RPMI7951 (cell line): Measurements from ENCODE around the gene VARS2. TPM values are rescaled to one million over a fixed set of nuclear protein-coding genes. Genes with fewer than 3 reads are reported as not detected.
"Not testable (repeated sequence)": the region's sequence is repeated elsewhere in the genome, so short reads cannot be mapped to it uniquely, and the experiment has no call there.

Experiments used
- DNase-seq: peaks from one replicate; pipeline ENCODE4 v3.0.0-alpha.2; 2012; ENCODE audit warnings: low read depth
- total RNA-seq: library from RNA; depleted of rRNA; stranded (reverse); fragments of >200 nt; shearing (Covaris generic); gene quantifications from 2 replicates; pipeline ENCODE4 v1.2.3, GENCODE V29; 2014

VARS2 gene
- total RNA-seq, 1 experiment from 2014 or later: 9.5 TPM

DNA sequence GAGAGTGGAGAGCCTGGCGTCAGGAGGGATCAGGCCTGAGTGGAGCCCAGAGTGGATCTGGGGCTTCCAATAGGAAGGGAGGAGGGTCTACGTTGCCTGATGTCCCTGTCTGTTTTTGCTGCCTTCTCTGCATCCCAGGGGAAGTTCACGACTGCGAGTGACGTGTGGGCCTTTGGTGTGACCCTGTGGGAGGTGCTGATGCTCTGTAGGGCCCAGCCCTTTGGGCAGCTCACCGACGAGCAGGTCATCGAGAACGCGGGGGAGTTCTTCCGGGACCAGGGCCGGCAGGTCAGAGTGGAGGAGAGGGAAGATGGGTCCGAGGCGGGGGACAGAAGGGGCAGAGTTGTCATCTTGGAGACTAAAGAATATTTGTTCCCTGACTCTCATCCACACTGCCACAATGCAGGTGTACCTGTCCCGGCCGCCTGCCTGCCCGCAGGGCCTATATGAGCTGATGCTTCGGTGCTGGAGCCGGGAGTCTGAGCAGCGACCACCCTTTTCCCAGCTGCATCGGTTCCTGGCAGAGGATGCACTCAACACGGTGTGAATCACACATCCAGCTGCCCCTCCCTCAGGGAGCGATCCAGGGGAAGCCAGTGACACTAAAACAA is 15.2 kb upstream of the VARS2 start:
- no peak for DNase-seq

DNA sequence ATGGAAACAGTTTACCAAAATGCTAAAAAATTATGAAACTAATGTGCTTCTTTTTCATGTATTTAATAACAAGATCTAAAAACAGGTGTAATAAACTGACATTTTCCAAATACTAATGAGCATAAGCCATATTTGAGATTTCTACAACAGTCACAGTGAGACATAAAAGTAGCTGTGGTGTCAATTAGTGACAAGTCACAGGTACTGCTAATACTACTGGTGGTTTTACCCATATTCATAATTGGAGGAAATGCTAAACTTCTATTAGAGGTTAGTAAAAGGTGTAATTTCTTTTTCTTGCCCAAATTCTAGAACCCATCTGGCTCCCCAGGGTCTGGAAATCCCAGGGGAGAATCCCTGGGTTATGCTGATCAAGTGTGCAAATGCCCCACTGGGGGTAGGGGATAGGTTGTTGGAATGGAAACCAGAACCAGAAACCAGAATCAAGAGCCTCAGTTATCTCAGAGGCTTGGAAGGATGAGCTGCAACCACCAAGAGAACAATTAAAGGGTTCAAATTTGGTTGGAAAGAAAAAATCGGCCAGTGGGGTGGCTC is 13.1 kb upstream of the VARS2 start:
- DNase-seq: no peak

DNA sequence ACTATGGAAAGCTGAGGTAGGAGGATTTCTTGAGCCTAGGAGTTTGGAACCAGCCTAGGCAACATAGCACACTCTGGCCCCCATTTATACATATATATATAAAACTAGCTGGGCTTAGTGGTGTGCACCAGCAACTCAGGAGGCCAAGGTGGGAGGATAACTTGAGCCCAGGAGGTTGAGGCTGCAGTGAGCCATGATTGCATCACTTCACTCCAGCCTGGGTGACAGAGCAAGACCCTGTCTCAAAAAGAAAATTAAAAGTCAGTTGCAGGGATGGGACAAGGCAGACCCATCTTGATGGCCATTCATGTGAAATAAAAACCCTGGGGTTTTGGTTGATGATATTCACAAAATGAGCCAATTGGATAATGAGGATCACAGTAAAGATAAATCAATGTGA is 12.6 kb upstream of the VARS2 start:
- no peak for DNase-seq

DNA sequence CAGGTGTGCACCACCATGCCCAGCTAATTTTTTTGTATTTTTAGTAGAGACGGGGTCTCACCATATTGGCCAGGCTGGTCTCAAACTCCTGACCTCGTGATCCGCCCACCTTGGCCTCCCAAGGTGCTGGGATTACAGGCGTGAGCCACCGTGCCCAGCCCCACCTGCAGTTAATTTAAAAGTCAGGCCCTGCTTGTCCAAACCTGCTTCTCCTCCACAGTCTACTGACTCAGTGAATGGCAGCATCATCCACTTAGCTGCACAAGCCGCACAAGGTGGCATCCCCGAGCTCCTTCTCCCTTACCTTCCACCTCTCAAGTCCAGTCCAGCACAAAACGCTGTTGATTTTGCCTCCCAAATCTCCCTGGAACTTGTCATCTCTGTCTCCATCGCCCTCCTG is 11.8 kb upstream of the VARS2 start:
- DNase-seq: not testable (repeated sequence)

DNA sequence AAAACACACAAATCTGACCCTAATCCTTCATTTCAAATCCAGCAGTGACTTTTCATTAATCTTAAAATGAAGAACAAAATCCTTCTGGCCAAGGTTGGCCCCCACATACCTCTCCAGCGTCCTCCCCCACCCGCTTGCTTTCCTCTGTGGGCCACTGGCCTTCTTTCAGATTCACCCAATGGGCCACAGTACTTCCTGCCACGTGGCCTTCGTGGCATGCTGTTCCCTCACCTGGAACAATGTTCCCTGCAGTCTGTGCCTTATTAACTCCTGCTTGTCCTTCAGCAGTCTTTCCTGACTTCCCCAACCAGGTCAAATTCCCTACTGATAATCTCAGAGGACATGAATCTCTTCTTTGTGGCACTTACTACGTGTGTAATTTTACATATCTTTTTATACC is 11.3 kb upstream of the VARS2 start:
- no peak for DNase-seq

DNA sequence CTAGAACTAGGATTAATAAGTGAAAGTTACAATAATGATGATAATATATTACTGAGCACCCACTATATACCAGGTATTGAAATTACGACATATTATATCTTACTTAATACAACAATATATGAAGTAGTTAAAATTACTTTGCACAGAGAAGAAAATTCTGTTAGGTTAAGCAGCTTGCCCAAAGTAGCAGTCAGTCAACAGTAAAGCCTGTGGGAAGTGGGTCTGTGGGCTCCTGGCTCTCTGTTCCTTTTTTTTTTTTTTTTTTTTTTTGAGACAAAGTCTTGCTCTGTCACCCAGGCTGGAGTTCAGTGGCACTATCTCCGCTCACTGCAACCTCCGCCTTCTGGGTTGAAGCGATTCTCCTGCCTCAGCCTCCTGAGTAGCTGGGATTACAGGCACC is 10.8 kb upstream of the VARS2 start:
- DNase-seq: no peak

DNA sequence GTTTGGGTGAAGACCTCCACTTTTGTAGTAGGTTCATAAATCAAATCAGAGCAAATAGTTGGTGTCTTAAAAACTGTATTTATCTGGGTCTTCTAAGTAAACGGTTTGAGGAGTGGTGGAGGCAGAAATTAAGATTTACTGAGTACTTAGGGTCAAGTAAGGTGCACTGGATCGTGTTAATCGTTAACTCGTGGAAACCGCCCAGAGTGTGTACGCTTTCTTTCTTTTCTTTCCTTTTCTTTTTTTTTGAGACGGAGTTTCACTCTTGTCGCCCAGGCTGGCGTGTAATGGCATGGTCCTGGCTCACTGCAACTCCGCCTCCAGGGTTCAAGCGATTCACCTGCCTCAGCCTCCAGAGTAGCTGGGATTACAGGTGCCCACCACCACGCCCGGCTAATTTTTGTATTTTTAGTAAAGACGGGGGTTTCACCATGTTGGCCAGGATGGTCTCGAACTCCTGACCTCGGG is 6.7 kb upstream of the VARS2 start:
- DNase-seq: not testable (repeated sequence)

DNA sequence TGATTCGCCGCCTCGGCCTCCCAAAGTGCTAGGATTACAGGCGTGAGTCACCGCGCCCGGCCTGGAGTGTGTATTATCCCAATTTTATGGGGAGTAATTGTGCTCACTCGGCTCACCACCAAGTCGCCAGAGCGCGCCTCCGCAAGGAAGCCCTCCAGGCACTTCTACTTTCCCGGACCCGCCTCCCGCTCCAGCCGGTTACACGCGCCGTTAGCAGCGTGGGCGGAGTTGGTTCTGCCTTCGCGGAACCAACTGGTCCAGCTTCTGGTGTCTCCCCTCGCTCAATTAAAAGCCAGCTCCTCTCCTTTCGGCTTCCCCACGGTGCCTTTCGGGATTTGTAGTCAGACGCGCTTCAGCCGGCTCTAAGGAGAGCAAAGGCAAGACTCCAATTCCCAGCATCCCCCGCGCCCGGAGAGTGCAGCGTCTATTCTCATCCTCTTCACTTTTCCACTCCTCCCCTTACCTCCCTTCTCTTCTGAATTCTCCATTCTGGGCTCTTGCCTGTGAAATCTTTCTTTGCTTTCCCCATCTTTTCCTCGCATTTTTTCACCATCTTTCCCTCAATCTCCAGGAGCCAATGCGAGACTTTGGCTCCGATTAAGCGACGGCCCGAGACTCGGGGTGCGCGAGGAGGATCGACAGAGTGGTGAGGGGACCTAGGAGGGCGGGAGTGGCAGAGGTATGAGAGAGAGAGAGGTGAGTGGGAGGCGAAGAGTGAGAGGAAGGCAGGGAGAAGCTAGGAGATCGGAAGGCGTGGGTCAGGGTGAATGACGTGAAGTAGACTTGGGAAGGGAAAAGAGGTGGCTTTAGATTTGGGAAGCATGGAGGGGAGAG is 6.1 kb upstream of the VARS2 start, which contains the start of gene GTF2H4:
TSS of gene GTF2H4 (plus strand) at position 450 of the 834 bp plus-strand sequence.
- peak; percentile 99 for DNase-seq

DNA sequence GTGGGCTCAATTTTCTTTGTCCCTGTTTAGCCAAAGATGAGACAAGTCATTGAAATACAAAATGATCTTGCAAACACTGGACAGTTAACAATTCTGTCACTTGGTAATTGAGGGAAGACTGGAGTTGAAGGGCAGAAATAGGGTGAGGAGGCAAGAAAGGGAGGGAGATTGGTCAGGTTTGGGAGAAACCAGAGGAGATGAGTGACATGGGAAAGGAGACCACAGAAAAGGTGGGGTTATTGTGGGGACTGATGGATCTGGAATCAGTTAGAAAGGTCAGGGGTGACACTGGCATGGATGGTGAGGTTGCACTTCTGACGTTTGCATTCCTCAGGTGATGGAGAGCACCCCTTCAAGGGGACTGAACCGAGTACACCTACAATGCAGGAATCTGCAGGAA is 5.3 kb upstream of the VARS2 start:
- no peak for DNase-seq

DNA sequence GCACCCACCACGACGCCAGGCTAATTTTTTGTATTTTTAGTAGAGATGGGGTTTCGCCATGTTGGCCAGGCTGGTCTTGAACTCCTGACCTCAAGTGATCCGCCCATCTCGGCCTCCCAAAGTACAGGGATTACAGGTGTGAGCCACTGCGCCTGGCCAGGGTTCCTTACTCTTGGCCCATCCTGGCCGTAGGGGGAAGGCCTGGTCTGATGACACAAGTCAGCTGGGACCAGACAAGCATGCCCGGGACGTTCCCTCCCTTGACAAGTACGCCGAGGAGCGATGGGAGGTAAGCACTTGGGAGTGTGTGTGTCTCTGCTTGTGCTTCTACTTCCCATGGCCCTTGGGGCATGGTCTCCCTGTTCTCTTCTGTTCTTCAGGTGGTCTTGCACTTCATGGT is 3.6 kb upstream of the VARS2 start:
- DNase-seq: not testable (repeated sequence)

DNA sequence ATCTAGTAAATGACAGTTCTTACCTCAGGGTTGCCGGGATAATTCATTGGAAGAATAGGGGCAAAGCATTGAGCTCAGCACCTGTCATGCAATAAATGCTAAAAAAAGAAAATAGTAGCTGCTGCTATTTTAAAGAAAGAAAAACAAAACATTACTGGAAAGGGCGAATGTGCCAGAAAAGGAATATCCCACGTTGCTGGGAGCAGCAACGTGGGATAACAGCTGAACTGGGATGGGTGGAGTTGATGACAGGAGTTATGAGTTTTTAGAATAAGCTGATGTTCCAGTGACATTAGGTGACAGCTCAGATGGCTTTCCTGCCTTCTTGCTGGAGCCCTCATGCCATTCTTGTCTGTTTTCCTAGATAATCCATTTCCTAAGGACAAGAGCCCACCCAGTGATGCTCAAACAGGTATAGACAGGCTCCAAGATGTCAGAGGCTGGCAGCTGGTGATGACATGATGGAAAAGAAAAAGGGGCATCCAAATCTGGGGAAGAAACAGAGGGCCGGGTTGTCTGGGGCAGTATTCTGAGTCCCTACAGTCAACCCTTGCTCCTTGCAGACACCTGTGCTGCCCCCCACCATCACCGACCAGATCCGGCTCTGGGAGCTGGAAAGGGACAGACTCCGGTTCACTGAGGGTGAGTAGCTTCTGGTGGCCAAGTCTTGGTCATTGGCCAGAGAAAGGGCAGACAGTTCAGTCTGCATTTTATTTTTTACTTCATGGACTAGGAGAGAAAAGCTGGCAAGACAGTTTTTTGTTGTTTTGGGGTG is 1.1 kb upstream of the VARS2 start:
- DNase-seq: no peak

DNA sequence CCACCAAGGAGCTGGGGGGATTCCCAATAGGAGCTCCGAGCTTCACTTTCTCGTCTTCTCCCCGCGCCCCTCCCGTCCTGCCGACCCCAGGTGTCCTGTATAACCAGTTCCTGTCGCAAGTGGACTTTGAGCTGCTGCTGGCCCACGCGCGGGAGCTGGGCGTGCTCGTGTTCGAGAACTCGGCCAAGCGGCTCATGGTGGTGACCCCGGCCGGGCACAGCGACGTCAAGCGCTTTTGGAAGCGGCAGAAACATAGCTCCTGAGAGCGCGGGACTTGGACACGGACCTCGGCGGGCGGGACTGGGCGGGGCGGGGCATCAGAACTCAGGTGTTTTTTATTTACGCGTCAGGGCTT is 340 bp upstream of the VARS2 start:
- DNase-seq: no peak

DNA sequence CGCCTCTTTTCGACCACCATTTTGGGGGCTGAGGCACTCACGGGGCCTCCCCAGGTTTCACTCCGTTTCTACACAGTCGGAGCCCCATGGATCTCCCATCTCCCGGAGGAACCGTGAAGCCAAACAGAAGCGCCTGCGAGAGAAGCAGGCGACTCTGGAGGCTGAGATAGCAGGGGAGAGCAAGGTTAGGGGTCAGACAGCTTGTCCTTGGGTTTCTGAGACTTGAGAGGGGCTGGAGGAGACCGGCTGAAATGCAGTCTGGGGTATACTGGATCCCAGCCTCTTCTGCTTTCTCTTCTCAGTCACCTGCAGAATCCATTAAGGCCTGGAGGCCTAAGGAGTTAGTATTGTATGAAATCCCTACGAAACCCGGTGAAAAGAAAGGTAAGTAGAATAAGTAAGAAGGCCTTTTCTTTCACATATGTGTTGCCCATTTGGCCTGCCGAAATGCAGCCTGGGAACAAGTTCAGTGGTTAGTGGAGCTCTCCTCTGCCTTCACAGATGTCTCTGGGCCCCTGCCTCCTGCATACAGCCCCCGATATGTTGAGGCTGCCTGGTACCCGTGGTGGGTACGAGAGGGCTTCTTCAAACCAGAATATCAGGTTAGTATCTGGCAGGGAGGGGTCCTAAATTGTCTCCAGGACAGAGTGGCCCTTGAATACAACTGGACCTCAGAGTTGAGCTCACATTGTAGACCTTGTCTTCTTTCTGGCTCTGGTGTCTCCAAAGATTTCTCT is 984 bp downstream of the VARS2 start:
- DNase-seq: no peak

DNA sequence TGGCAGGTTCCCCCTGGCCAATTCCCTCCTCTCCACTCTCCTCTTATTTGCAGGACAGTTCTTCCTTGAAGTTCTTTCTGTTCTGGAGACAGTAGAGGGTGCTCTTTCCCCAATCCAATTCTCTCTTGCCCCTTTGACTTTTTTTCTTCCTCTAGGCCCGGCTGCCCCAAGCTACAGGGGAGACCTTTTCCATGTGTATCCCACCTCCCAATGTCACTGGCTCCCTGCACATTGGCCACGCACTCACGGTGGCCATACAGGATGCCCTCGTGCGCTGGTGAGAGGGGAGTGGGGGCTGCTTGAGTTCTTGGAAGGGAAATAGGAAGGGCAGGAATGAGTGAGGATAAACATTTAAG is 1.5 kb downstream of the VARS2 start:
- DNase-seq: peak; percentile 60

DNA sequence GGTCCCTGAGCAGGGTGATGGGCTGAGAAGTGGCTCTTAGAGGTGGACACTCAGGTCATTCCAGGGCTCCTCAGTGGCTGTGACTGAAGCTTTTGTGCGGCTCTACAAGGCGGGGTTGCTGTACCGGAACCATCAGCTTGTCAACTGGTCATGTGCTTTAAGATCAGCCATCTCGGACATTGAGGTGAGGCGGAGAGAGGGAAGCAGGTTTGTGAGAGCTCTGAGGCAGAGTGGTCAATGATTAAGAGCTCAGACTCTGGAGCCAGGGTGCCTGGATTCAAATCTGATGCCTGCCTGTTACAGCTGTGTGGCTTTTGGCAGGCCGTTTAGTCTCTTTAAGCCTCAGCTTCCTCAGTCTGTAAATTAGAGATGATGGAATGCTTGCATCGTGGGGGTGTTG is 3.0 kb downstream of the VARS2 start:
- DNase-seq: no peak

DNA sequence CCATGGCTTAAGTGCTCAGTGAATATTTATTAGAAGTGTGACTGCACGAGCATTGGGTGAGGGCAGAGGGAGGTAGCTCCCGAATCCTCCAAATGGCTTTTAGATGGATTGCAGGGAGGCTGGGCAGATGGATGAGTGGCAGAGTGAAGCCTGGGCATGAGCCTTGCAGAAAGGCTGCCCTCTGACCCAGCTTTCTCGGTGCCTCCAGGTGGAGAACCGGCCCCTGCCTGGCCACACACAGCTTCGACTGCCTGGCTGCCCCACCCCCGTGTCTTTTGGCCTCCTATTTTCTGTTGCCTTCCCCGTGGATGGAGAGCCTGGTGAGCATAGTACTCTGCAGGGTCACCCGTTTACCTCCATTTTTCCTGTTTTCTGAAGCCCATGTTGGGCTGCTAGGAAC is 3.4 kb downstream of the VARS2 start:
- no peak for DNase-seq

DNA sequence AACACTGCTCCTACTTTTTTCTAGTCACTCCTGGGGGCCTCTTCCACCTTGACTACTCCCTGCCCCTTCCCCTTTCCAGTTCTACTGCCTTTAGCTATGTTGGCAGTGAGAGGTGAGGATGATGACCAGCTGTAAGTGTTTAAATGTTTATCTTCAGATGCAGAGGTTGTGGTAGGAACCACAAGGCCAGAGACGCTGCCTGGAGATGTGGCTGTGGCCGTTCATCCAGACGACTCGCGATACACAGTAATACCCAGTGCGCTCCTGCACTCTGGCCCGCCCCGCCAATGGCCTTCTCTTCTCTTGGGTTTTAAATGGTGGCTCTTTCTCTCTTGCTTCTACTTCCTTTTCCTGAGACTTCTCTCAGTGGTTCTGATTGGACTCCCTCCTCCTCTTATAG is 4.6 kb downstream of the VARS2 start:
- no peak for DNase-seq

DNA sequence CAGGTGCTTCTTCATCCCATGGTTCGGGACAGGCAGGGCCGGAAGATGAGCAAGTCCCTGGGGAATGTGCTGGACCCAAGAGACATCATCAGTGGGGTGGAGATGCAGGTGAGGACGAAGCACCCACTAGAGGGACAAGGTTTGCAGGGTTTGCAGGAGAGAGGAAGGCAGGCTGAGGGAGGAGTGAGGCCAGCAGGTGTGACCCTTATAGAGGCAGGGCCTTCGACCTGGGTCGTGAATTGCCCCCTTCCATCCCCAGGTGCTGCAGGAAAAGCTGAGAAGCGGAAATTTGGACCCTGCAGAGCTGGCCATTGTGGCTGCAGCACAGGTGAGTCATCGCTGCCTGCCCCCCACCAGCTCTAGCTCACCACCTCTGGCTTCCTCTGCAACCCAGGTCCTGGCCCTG is 8.4 kb downstream of the VARS2 start:
- DNase-seq: no peak

DNA sequence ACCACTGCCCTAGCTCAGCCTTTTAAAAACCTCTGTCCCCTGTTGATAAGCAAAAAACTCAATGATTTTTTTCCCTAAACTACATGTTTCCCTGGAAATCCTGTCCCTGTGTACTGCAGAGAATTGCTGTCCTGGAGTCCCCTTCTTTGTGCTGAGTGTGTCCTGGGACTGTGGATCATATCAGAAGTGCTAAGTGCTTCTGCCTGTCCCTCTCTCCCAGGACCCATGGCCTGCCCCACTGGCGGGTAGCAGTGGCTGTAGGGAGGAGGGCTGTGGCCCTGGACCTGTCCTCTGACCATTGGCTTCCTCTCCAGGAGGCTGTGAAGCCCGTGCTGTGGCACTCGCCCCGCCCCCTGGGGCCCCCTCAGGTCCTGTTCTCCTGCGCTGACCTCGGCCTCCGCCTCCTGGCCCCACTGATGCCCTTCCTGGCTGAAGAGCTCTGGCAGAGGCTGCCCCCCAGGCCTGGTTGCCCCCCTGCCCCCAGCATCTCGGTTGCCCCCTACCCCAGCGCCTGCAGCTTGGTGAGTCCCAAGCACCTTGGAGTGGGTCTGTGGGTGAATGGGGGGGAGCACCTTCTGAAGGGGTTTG is 10.1 kb downstream of the VARS2 start:
- DNase-seq: not testable (repeated sequence)

DNA sequence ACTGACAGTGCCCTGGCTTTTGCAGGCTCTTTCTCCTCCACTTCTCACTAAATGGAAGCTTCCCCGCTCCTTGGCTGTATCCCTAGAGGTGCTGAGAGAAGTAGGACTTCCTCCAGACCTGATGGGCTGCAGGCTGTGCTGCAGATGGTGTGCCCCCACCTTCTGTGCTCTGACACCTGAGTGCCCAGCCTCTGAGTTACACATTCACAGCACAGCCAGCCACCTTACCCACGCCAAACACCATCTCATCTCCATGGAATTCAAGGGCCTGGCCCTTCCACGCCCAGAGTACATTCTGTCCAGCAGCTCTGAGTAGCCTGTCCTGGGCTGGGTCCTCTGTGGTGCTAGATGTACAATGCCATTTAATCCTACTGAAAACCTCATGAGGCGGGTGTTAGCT is 12.6 kb downstream of the VARS2 start:
- DNase-seq: no peak

DNA sequence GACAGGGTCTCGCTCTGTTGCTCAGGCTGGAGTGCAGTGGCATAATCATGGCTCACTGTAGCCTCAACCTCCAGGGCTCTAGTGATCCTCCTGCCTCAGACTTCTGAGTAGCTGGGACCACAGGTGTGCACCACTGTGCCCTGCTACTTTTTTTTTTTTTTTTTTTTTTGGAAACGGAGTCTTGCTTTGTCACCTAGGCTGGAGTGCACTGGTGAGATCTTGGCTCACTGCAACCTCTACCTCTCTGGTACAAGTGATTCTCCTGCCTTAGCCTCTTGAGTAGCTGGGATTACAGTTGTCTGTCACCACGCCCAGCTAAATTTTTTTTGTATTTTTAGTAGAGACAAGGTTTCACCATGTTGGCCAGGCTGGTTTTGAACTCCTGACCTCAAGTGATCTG is 13.0 kb downstream of the VARS2 start:
- not testable (repeated sequence) for DNase-seq
